Measurements from ENCODE around the gene CCDC32. TPM values are rescaled to one million over a fixed set of nuclear protein-coding genes. Genes with fewer than 3 reads are reported as not detected.
A peak's percentile ranks its signal among the peaks of the same experiment; 100 is the strongest.

CCDC32 gene
- total RNA-seq, 1 donor from 2014 or later = 31.3 TPM

GRCh38 chr15:40528801-40529200 lies 36.0 kb downstream of the CCDC32 start:
- intact Hi-C loops (cut with DNase I) = no loop called here
- ATAC-seq = no peak
- no peak for DNase-seq (ENCODE audit: low spot score)

GRCh38 chr15:40525855-40526254 lies 39.0 kb downstream of the CCDC32 start:
- DNase-seq (ENCODE audit: low spot score) (no peak), ATAC-seq (no peak)
- intact Hi-C loops (cut with DNase I) = no loop called here

- no peak for ATAC-seq
- no peak for DNase-seq (ENCODE audit: low spot score)
- intact Hi-C loops (cut with DNase I) = no loop called here
Observed at GRCh38 chr15:40523611-40524010, 41.2 kb downstream of the CCDC32 start.

GRCh38 chr15:40516322-40516721 lies 48.5 kb downstream of the CCDC32 start:
- no peak for DNase-seq (ENCODE audit: low spot score)
- no peak for ATAC-seq
- intact Hi-C loops (cut with DNase I) = no loop called here

- DNase-seq (ENCODE audit: low spot score) (no peak), ATAC-seq (no peak)
- intact Hi-C loops (cut with DNase I) = no loop called here
Observed at GRCh38 chr15:40513609-40514008, 51.2 kb downstream of the CCDC32 start.

- ATAC-seq (peak; percentile 29), DNase-seq (ENCODE audit: low spot score) (no peak)
- intact Hi-C loops (cut with DNase I) = no loop called here
Observed at GRCh38 chr15:40512440-40512839, 52.4 kb downstream of the CCDC32 start.

GRCh38 chr15:40511472-40512133 lies 53.2 kb downstream of the CCDC32 start:
- DNase-seq (ENCODE audit: low spot score) (peak; percentile 80), ATAC-seq (peak; percentile 83)
- intact Hi-C loops (cut with DNase I) = no loop called here

- ATAC-seq (peak; percentile 3), DNase-seq (ENCODE audit: low spot score) (no peak)
- intact Hi-C loops (cut with DNase I) = no loop called here
Observed at GRCh38 chr15:40511093-40511471, 53.8 kb downstream of the CCDC32 start.

GRCh38 chr15:40510201-40510600 lies 54.6 kb downstream of the CCDC32 start:
- ATAC-seq (no peak), DNase-seq (ENCODE audit: low spot score) (no peak)
- intact Hi-C loops (cut with DNase I) = no loop called here

GRCh38 chr15:40508216-40508615 lies 56.6 kb downstream of the CCDC32 start:
- DNase-seq (ENCODE audit: low spot score) = no peak
- no peak for ATAC-seq
- intact Hi-C loops (cut with DNase I) = no loop called here

- peak; percentile 81 for DNase-seq (ENCODE audit: low spot score)
- peak; percentile 92 for ATAC-seq
- intact Hi-C loops (cut with DNase I) = no loop called here
Observed at GRCh38 chr15:40506964-40507571, 57.8 kb downstream of the CCDC32 start.

Other genes starting within 250 kb of the CCDC32 start
- 25.5 TPM for gene INAFM2, start 241.3 kb downstream of the CCDC32 start, total RNA-seq
- gene CCDC9B, start 224.1 kb downstream of the CCDC32 start, total RNA-seq = 37.8 TPM
- not detected for gene PHGR1, start 214.0 kb downstream of the CCDC32 start, total RNA-seq
- gene DISP2, start 206.8 kb downstream of the CCDC32 start, total RNA-seq = 2.1 TPM
- gene KNSTRN, start 182.3 kb downstream of the CCDC32 start, total RNA-seq = 6.4 TPM
- 67.8 TPM for gene IVD, start 159.2 kb downstream of the CCDC32 start, total RNA-seq
- gene BAHD1, start 124.1 kb downstream of the CCDC32 start, total RNA-seq = 17.2 TPM
- 13.5 TPM for gene CHST14, start 94.1 kb downstream of the CCDC32 start, total RNA-seq
- 6.1 TPM for gene RPUSD2, start 4.3 kb upstream of the CCDC32 start, total RNA-seq
- gene KNL1, start 29.2 kb upstream of the CCDC32 start, total RNA-seq = 0.89 TPM
- 0.53 TPM for gene RAD51, start 130.1 kb upstream of the CCDC32 start, total RNA-seq
- gene RMDN3, start 190.2 kb upstream of the CCDC32 start, total RNA-seq = 38.3 TPM
- gene GCHFR, start 199.0 kb upstream of the CCDC32 start, total RNA-seq = 9.8 TPM
- gene C15orf62, start 204.9 kb upstream of the CCDC32 start, total RNA-seq = 0.49 TPM
- 24.9 TPM for gene ZFYVE19, start 242.0 kb upstream of the CCDC32 start, total RNA-seq
- 36.2 TPM for gene DNAJC17, start 242.4 kb upstream of the CCDC32 start, total RNA-seq

All from sciatic nerve (tissue), 2 donors.